Prostate gland (tissue), 2 donors: ENCODE measurements around the gene PATL1. TPM values are rescaled to one million over a fixed set of nuclear protein-coding genes. Genes with fewer than 3 reads are reported as not detected.

Experiments used
- DNase-seq: peaks from one replicate; pipeline ENCODE4 v3.0.0-alpha.2; 2019; ENCODE audit warnings: low spot score
- H3K27ac ChIP-seq, 2 donors: fragments of 200-600 bp; sonication (generic); 2 replicates each; pipeline ENCODE4 v1.5.1; 2017 to 2019
- H3K27me3 ChIP-seq: fragments of 200-600 bp; sonication (generic); replicated peaks from 2 replicates; pipeline ENCODE4 v1.5.1; 2019; ENCODE audit not compliant: insufficient read depth
- H3K36me3 ChIP-seq, 2 donors: fragments of 200-600 bp; sonication (generic); 1 replicate in 1 of 2; 2 replicates in 1 of 2; pipeline versions ENCODE4 v1.5.1 to v1.8.1; 2017 to 2019
- H3K4me1 ChIP-seq: fragments of 200-600 bp; sonication (generic); replicated peaks from 2 replicates; pipeline ENCODE4 v1.5.1; 2019
- H3K4me3 ChIP-seq, 2 donors: fragments of 200-600 bp; sonication (generic); 2 replicates each; pipeline ENCODE4 v1.5.1; 2017 to 2019
- H3K9me3 ChIP-seq: fragments of 200-600 bp; sonication (generic); 2 replicates; pipeline ENCODE4 v1.5.1; 2017
- POLR2A ChIP-seq: fragments of 450-650 bp; IDR thresholded peaks from one replicate; pipeline ENCODE4 v1.6.1; 2016; ENCODE audit warnings: antibody characterized with exemption, mild to moderate bottlenecking
- POLR2AphosphoS5 ChIP-seq: sonication (generic); formaldehyde crosslinking; IDR thresholded peaks from one replicate; pipeline ENCODE4 v1.6.1; 2017; ENCODE audit warnings: antibody characterized with exemption
- WGBS: methylation state at CpG from one replicate; pipeline ENCODE4 v1.1.5; 2018; 5-methylcytosine and 5-hydroxymethylcytosine counted together
- intact Hi-C: fragments of 100-400 bp; cut with DNase I; formaldehyde crosslinking; loops from one replicate; pipeline ENCODE4 v1.14.2; 2022
- total RNA-seq, 2 donors: library from RNA; depleted of rRNA; stranded (reverse); fragments of >200 nt; gene quantifications; one replicate each; pipeline ENCODE4 v1.1.0, GENCODE V29; 2016
- TF ChIP-seq, protein P1 (sequence below), 4 experiments: fragments of 200-600 bp in 2 of 4; fragments of 450-650 bp in 2 of 4; sonication (generic) in 2 of 4; IDR thresholded peaks; 1 replicate in 3 of 4; 2 replicates in 1 of 4; pipeline ENCODE4 v1.5.1; 2016 to 2019; ENCODE audit warnings: antibody characterized with exemption in 4 of 4, mild to moderate bottlenecking in 2 of 4, moderate library complexity in 2 of 4

Gene PATL1
- 10 to 100 TPM; 10.3 to 26.2 TPM for total RNA-seq

DNA sequence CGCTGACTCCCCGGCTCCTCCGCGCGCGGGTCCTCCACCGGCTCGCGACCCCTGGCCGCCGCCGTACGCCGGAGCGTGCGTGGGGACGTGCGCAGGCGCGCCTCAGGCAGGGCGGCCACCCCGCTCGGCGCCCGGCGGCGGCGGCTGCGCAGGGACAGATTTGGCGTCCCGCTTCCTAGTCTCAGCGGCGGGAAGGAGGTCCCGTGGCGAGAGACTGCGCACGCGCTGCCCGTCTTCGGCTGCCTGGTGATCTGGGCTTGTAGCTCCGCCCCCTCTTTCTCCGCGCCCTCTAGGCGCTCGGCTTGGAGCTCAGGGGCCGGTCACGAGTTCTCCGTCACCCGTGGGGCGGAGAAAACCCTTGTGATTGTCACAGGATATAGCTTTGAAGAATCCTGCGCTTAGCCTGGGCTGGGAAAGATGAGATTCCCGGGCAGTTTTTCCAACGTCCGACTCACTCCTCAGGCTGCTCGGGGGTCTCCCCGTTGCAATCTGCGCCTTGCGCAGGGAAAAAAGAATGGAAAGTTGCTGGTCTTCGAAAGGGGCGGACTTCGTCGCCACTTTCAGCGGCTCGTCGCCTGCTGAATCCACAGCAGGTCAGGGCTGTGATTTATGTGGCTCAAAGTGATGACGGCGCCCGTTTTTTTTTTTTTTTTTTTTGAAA is at the start of gene PATL1:
Gene PATL1 (minus strand): TSS at position 88 of the 661 bp plus-strand sequence. CDS start 142 bp downstream, outside the sequence.
- Histone ChIP-seq H3K27me3 (no peaks in the 10 kb centered on the region), H3K4me3 (peak within 1 kb of the TSS; percentile 68 to 83), H3K36me3 (no peaks in the 10 kb centered on the region), H3K4me1 (peaks cover 8% of the 10 kb centered on the region), H3K27ac (peak within 1 kb of the TSS; percentile 92 to 97), H3K9me3 (no peaks in the 10 kb centered on the region)
- peak; percentile 99 for DNase-seq
- under 1% methylated on average over 49 of the region's 68 CpGs for WGBS
- intact Hi-C loops: loop anchor here (1.0 to 10.0 kb wide), 4 partner anchors 53 to 136 kb away; partner anchors contain the start of gene STX3
- TF ChIP-seq POLR2A: peak; percentile 95
- TF ChIP-seq POLR2AphosphoS5: peak; percentile 99
- TF ChIP-seq, protein P1, sequence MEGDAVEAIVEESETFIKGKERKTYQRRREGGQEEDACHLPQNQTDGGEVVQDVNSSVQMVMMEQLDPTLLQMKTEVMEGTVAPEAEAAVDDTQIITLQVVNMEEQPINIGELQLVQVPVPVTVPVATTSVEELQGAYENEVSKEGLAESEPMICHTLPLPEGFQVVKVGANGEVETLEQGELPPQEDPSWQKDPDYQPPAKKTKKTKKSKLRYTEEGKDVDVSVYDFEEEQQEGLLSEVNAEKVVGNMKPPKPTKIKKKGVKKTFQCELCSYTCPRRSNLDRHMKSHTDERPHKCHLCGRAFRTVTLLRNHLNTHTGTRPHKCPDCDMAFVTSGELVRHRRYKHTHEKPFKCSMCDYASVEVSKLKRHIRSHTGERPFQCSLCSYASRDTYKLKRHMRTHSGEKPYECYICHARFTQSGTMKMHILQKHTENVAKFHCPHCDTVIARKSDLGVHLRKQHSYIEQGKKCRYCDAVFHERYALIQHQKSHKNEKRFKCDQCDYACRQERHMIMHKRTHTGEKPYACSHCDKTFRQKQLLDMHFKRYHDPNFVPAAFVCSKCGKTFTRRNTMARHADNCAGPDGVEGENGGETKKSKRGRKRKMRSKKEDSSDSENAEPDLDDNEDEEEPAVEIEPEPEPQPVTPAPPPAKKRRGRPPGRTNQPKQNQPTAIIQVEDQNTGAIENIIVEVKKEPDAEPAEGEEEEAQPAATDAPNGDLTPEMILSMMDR (IDR thresholded peaks at IDR 0.05): peak in 1 of 4 experiments; percentile 3

DNA sequence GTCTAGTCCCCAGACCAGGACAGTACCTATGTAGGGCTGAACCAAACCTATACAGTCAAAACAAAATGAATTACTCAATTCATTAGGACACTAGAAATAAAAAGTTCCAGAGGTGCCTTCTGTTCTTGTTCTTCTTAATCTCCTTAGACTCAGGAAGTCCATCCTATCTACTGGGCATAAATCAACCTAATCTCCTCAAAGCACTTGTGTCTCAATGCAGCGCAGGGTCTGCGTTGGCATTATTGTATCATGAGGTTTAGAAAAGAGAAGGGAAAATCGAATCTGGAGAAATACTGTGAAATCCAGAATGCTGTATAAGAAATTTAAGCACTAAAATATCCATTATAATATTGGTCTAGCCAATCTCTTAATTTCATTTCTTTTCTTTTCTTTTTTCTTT is 47.2 kb upstream of the PATL1 start:
- Histone ChIP-seq H3K27me3 (no peaks in the 10 kb centered on the region), H3K9me3 (no peaks in the 10 kb centered on the region), H3K4me1 (no peaks in the 10 kb centered on the region), H3K36me3 (no peaks in the 10 kb centered on the region), H3K27ac (no peak overlapping the region), H3K4me3 (no peak overlapping the region)
- 84% methylated on average over 3 of the region's 3 CpGs for WGBS
- no peak for TF ChIP-seq POLR2A
- no peak for TF ChIP-seq POLR2AphosphoS5
- TF ChIP-seq, protein P1 (IDR thresholded peaks at IDR 0.05): no peak
- DNase-seq: no peak
- intact Hi-C loops: no loop called here

DNA sequence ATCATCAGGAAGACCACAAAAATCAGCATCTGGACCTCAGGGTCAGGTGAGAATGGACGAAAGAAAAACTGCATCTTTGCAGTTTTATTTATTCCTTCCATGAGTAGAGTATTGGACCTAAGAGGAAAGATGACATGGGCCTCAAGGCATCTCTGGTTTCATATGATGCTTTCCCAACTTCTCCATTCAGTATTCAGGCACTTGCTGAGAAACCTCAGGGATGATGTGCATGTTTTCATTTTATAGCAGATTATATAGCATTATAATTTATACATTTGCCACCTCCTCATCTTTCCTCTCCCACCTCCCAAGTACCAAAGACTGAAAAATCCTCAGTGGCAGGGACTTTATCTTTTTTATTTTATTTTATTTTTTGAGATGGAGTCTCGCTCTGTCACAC is 44.9 kb upstream of the PATL1 start, which contains the start of gene OR10V1:
Gene OR10V1 (minus strand): TSS at position 101 of the 400 bp plus-strand sequence. CDS start 0 bp downstream, at position 101.
- TF ChIP-seq, protein P1 (IDR thresholded peaks at IDR 0.05): no peak
- TF ChIP-seq POLR2AphosphoS5: no peak
- no peak for TF ChIP-seq POLR2A
- Histone ChIP-seq H3K4me3 (no peak within 1 kb of the TSS), H3K36me3 (no peaks in the 10 kb centered on the region), H3K27ac (no peak within 1 kb of the TSS), H3K9me3 (no peaks in the 10 kb centered on the region), H3K4me1 (no peaks in the 10 kb centered on the region), H3K27me3 (no peaks in the 10 kb centered on the region)
- WGBS: 86% methylated on average over 2 of the region's 2 CpGs
- DNase-seq: no peak
- intact Hi-C loops: no loop called here

DNA sequence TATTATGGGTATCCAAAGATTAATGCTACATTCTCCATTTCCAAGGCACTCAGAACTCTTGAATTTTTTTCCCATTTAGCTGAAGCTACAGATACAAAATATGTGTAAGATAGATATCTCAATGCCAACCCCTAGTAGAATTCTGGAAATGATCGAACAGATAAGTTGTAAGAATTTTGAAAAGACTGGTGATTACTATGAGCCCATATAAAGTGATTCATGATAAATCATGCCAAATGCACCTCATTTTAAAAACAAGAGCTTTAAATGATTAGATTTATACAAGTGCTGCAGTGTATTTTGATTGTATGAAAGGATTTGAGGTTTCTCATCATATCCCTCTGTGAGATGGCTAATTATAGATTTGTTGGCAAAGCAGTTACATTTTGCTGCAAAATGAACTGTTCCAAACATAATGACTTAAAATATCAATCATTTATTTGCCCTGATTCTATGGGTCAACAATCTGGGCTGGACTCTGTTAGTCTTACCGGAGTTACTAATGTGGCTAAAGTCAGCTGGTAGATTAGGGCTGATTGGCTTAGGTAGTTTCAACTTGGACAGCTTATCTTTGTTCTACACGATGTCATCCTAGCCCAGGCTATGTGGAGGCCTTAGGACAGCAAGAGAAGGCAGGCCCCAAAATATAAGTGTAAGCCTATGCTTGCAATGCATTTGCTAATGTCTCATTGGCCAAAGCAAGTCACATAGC is 41.5 kb upstream of the PATL1 start:
- 82% methylated on average over 3 of the region's 3 CpGs for WGBS
- H3K27me3 ChIP-seq: no peaks in the 10 kb centered on the region
- no peak for DNase-seq

More for the DNA sequence above, 41.5 kb upstream of the PATL1 start:
- H3K9me3 ChIP-seq: no peaks in the 10 kb centered on the region
- intact Hi-C loops: no loop called here
- no peaks in the 10 kb centered on the region for H3K36me3 ChIP-seq
- H3K4me3 ChIP-seq: no peak overlapping the region
- H3K27ac ChIP-seq: no peak overlapping the region
- no peaks in the 10 kb centered on the region for H3K4me1 ChIP-seq
- TF ChIP-seq, protein P1 (IDR thresholded peaks at IDR 0.05): no peak
- TF ChIP-seq POLR2A (no peak), POLR2AphosphoS5 (no peak)
